HUES48 (cell line): Measurements from ENCODE around the gene PLEKHA7.

Experiments used
- H3K27ac ChIP-seq: one replicate; pipeline ENCODE4 v1.7.0; 2013; ENCODE audit warnings: low read depth, low read length, inconsistent platforms
- H3K27me3 ChIP-seq: 2 replicates; pipeline ENCODE4 v1.6.1; 2013; ENCODE audit warnings: mild to moderate bottlenecking, low read length; ENCODE audit not compliant: control insufficient read depth, insufficient read depth
- H3K36me3 ChIP-seq: 2 replicates; pipeline ENCODE4 v1.6.1; 2013; ENCODE audit warnings: low read length; ENCODE audit not compliant: control insufficient read depth, insufficient read depth
- H3K4me1 ChIP-seq: 2 replicates; pipeline ENCODE4 v1.6.1; 2013; ENCODE audit warnings: mild to moderate bottlenecking, low read length; ENCODE audit not compliant: control insufficient read depth, insufficient read depth
- H3K4me3 ChIP-seq: 2 replicates; pipeline ENCODE4 v1.5.1; 2013; ENCODE audit warnings: mild to moderate bottlenecking, low read depth, low read length
- H3K9ac ChIP-seq: 2 replicates; pipeline ENCODE4 v1.6.1; 2013; ENCODE audit warnings: mild to moderate bottlenecking, low read depth, low read length, moderate library complexity
- H3K9me3 ChIP-seq: 2 replicates; pipeline ENCODE4 v1.6.1; 2013; ENCODE audit warnings: low read length; ENCODE audit not compliant: control insufficient read depth, insufficient read depth

Gene PLEKHA7

GRCh38 chr11:16936643-16937042 lies 77.6 kb downstream of the PLEKHA7 start:
- no peak overlapping the region for H3K4me3 ChIP-seq
- H3K27ac ChIP-seq: no peak overlapping the region
- no peak overlapping the region for H3K9ac ChIP-seq
- no peaks in the 10 kb centered on the region for H3K9me3 ChIP-seq
- H3K36me3 ChIP-seq: no peaks in the 10 kb centered on the region
- H3K27me3 ChIP-seq: no peaks in the 10 kb centered on the region
- no peaks in the 10 kb centered on the region for H3K4me1 ChIP-seq

GRCh38 chr11:16935518-16936302 lies 78.5 kb downstream of the PLEKHA7 start:
- H3K36me3 ChIP-seq: no peaks in the 10 kb centered on the region
- no peaks in the 10 kb centered on the region for H3K9me3 ChIP-seq
- H3K4me3 ChIP-seq: no peak overlapping the region
- H3K9ac ChIP-seq: no peak overlapping the region
- no peaks in the 10 kb centered on the region for H3K27me3 ChIP-seq
- H3K27ac ChIP-seq: no peak overlapping the region
- no peaks in the 10 kb centered on the region for H3K4me1 ChIP-seq

GRCh38 chr11:16933756-16934603 lies 80.2 kb downstream of the PLEKHA7 start:
- no peaks in the 10 kb centered on the region for H3K36me3 ChIP-seq
- H3K27ac ChIP-seq: no peak overlapping the region
- no peaks in the 10 kb centered on the region for H3K9me3 ChIP-seq
- H3K4me3 ChIP-seq: no peak overlapping the region
- H3K27me3 ChIP-seq: no peaks in the 10 kb centered on the region
- no peak overlapping the region for H3K9ac ChIP-seq
- H3K4me1 ChIP-seq: no peaks in the 10 kb centered on the region; the same call in 1 of the 2 replicates

GRCh38 chr11:16933291-16933690 lies 80.9 kb downstream of the PLEKHA7 start:
- H3K27me3 ChIP-seq: no peaks in the 10 kb centered on the region
- no peak overlapping the region for H3K27ac ChIP-seq
- no peaks in the 10 kb centered on the region; the same call in 1 of the 2 replicates for H3K4me1 ChIP-seq
- H3K9ac ChIP-seq: no peak overlapping the region
- H3K9me3 ChIP-seq: no peaks in the 10 kb centered on the region
- no peak overlapping the region for H3K4me3 ChIP-seq
- H3K36me3 ChIP-seq: no peaks in the 10 kb centered on the region

GRCh38 chr11:16928044-16928443 lies 86.2 kb downstream of the PLEKHA7 start:
- H3K4me3 ChIP-seq: no peak overlapping the region
- no peaks in the 10 kb centered on the region for H3K9me3 ChIP-seq
- H3K36me3 ChIP-seq: no peaks in the 10 kb centered on the region
- H3K27me3 ChIP-seq: peaks cover 51% of the 10 kb centered on the region
- peaks cover 26% of the 10 kb centered on the region for H3K4me1 ChIP-seq
- no peak overlapping the region for H3K9ac ChIP-seq
- no peak overlapping the region for H3K27ac ChIP-seq

- H3K4me3 ChIP-seq: no peak overlapping the region
- H3K27me3 ChIP-seq: peaks cover 58% of the 10 kb centered on the region
Observed at GRCh38 chr11:16926883-16927626, 87.2 kb downstream of the PLEKHA7 start.

GRCh38 chr11:16925561-16926065 lies 88.6 kb downstream of the PLEKHA7 start:
- Histone ChIP-seq H3K27ac (no peak overlapping the region), H3K9me3 (no peaks in the 10 kb centered on the region), H3K27me3 (peaks cover 58% of the 10 kb centered on the region), H3K36me3 (no peaks in the 10 kb centered on the region), H3K4me1 (peaks cover 31% of the 10 kb centered on the region), H3K9ac (no peak overlapping the region), H3K4me3 (peak overlapping the region; percentile 54)

More at GRCh38 chr11:16926883-16927626, 87.2 kb downstream of the PLEKHA7 start:
- Histone ChIP-seq H3K9ac (no peak overlapping the region), H3K9me3 (no peaks in the 10 kb centered on the region), H3K36me3 (no peaks in the 10 kb centered on the region), H3K27ac (no peak overlapping the region), H3K4me1 (peaks cover 31% of the 10 kb centered on the region)

GRCh38 chr11:16924826-16925560 lies 89.2 kb downstream of the PLEKHA7 start:
- Histone ChIP-seq H3K36me3 (no peaks in the 10 kb centered on the region), H3K9me3 (no peaks in the 10 kb centered on the region), H3K4me3 (peak overlapping the region; percentile 54), H3K27me3 (peaks cover 58% of the 10 kb centered on the region), H3K4me1 (peaks cover 31% of the 10 kb centered on the region), H3K27ac (no peak overlapping the region), H3K9ac (no peak overlapping the region)

- peaks cover 58% of the 10 kb centered on the region for H3K27me3 ChIP-seq
- no peak overlapping the region for H3K27ac ChIP-seq
- no peak overlapping the region for H3K9ac ChIP-seq
- no peaks in the 10 kb centered on the region for H3K9me3 ChIP-seq
- H3K4me1 ChIP-seq: peaks cover 31% of the 10 kb centered on the region
- H3K36me3 ChIP-seq: no peaks in the 10 kb centered on the region
- H3K4me3 ChIP-seq: peak overlapping the region; percentile 54
Observed at GRCh38 chr11:16924462-16924825, 89.8 kb downstream of the PLEKHA7 start.

- peaks cover 58% of the 10 kb centered on the region for H3K27me3 ChIP-seq
- no peak overlapping the region for H3K9ac ChIP-seq
- no peaks in the 10 kb centered on the region for H3K9me3 ChIP-seq
- no peak overlapping the region for H3K27ac ChIP-seq
- H3K36me3 ChIP-seq: no peaks in the 10 kb centered on the region
- no peak overlapping the region for H3K4me3 ChIP-seq
- peaks cover 31% of the 10 kb centered on the region for H3K4me1 ChIP-seq
Observed at GRCh38 chr11:16923987-16924386, 90.2 kb downstream of the PLEKHA7 start.
